IMR-90 (cell line): ENCODE data around the gene CEP55. TPM values are rescaled to one million over a fixed set of nuclear protein-coding genes. Genes with fewer than 3 reads are reported as not detected.

Experiments used
- ATAC-seq: fragments of 200-7000 bp; cut with Tn5 transposase; 2 replicates; pipeline ENCODE4 v1.9.1; 2020; ENCODE audit warnings: low read depth, mild to moderate bottlenecking, moderate library complexity
- BruUV-seq: library from RNA; stranded (reverse); fragments of 400-500 nt; replicated peaks from 2 replicates; lab custom pipeline; 2021; lab: Mats Ljungman, UMichigan
- CTCF ChIA-PET: fragments of 300-600 bp; formaldehyde crosslinking; extraction: SDS; loops from one replicate; lab custom pipeline; 2021; ENCODE audit warnings: antibody characterized with exemption; lab: Yijun Ruan, JAX
- POLR2A ChIA-PET: fragments of 300-600 bp; sonication (Branson Sonifier 250); formaldehyde crosslinking; loops from one replicate; lab custom pipeline; 2022; ENCODE audit warnings: antibody characterized with exemption; ENCODE audit not compliant: unreplicated experiment; lab: Charles Lee
- DNase-seq: peaks from one replicate; pipeline ENCODE4 v3.0.0; 2013
- H2AFZ ChIP-seq: replicated peaks from 2 replicates; pipeline ENCODE3; 2013; ENCODE audit warnings: low read length, mild to moderate bottlenecking; ENCODE audit not compliant: poor library complexity
- H2AK5ac ChIP-seq: 2 replicates; pipeline ENCODE4 v1.6.1; 2013; ENCODE audit warnings: low read depth, low read length, inconsistent platforms
- H2AK9ac ChIP-seq: replicated peaks from 2 replicates; pipeline ENCODE3; 2013; ENCODE audit warnings: mild to moderate bottlenecking, low read depth, low read length, moderate library complexity; ENCODE audit not compliant: poor library complexity
- H2BK120ac ChIP-seq: 2 replicates; pipeline ENCODE4 v1.6.1; 2013; ENCODE audit warnings: low read depth, low read length, inconsistent platforms
- H2BK15ac ChIP-seq: 3 replicates; pipeline ENCODE4 v1.6.1; 2013; ENCODE audit warnings: low read depth, low read length, inconsistent platforms
- H2BK20ac ChIP-seq: 2 replicates; pipeline ENCODE4 v1.6.1; 2013; ENCODE audit warnings: low read depth, mild to moderate bottlenecking, inconsistent platforms, low read length, moderate library complexity
- H2BK5ac ChIP-seq: 2 replicates; pipeline ENCODE4 v1.6.1; 2013; ENCODE audit warnings: mild to moderate bottlenecking, low read depth, low read length, inconsistent platforms; ENCODE audit not compliant: poor library complexity, severe bottlenecking
- H3K14ac ChIP-seq: replicated peaks from 2 replicates; pipeline ENCODE4 v1.6.1; 2013; ENCODE audit warnings: low read depth, low read length, inconsistent platforms
- H3K18ac ChIP-seq: 2 replicates; pipeline ENCODE4 v1.6.1; 2013; ENCODE audit warnings: low read depth, low read length, control low read depth
- H3K23ac ChIP-seq: 2 replicates; pipeline ENCODE4 v1.6.1; 2013; ENCODE audit warnings: low read depth, low read length, inconsistent platforms
- H3K27ac ChIP-seq: 2 replicates; pipeline ENCODE4 v1.5.1; 2013; ENCODE audit warnings: mild to moderate bottlenecking, control low read depth, low read length; ENCODE audit not compliant: insufficient read depth
- H3K27me3 ChIP-seq: 2 replicates; pipeline ENCODE4 v1.6.1; 2013; ENCODE audit warnings: low read length; ENCODE audit not compliant: control insufficient read depth, insufficient read depth
- H3K36me3 ChIP-seq: 2 replicates; pipeline ENCODE4 v1.6.1; 2013; ENCODE audit warnings: low read length, mixed read lengths; ENCODE audit not compliant: control insufficient read depth, insufficient read depth
- H3K4ac ChIP-seq: 2 replicates; pipeline ENCODE4 v1.6.1; 2013; ENCODE audit warnings: low read depth, low read length, inconsistent platforms
- H3K4me1 ChIP-seq: 2 replicates; pipeline ENCODE4 v1.6.1; 2013; ENCODE audit warnings: low read length, mixed read lengths; ENCODE audit not compliant: control insufficient read depth, insufficient read depth
- H3K4me2 ChIP-seq: 2 replicates; pipeline ENCODE4 v1.6.1; 2013; ENCODE audit warnings: low read depth, mild to moderate bottlenecking, control low read depth, low read length, moderate library complexity
- H3K4me3 ChIP-seq: 2 replicates; pipeline ENCODE4 v1.5.1; 2013; ENCODE audit warnings: low read depth, mild to moderate bottlenecking, control low read depth, low read length, moderate library complexity; ENCODE audit not compliant: insufficient read depth
- H3K56ac ChIP-seq: 2 replicates; pipeline ENCODE4 v1.6.1; 2013; ENCODE audit warnings: low read length, inconsistent platforms; ENCODE audit not compliant: insufficient read depth; ENCODE audit errors: extremely low read depth
- H3K79me1 ChIP-seq, 2 experiments: 2 replicates each; pipeline ENCODE4 v1.6.1; 2013; ENCODE audit warnings: low read length in 2 of 2, inconsistent platforms in 1 of 2, low read depth in 1 of 2
- H3K9ac ChIP-seq: 2 replicates; pipeline ENCODE4 v1.6.1; 2013; ENCODE audit warnings: low read depth, low read length, control low read depth
- H3K9me1 ChIP-seq: 2 replicates; pipeline ENCODE4 v1.6.1; 2013; ENCODE audit warnings: low read length, inconsistent platforms; ENCODE audit not compliant: insufficient read depth
- H3K9me3 ChIP-seq: 2 replicates; pipeline ENCODE4 v1.6.1; 2013; ENCODE audit warnings: low read length; ENCODE audit not compliant: control insufficient read depth, insufficient read depth
- H4K20me1 ChIP-seq: 2 replicates; pipeline ENCODE4 v1.6.1; 2013; ENCODE audit warnings: low read length, inconsistent platforms; ENCODE audit not compliant: insufficient read depth
- H4K5ac ChIP-seq: 2 replicates; pipeline ENCODE4 v1.6.1; 2013; ENCODE audit warnings: mild to moderate bottlenecking, low read depth, low read length, control low read depth
- H4K8ac ChIP-seq, 2 experiments: 2 replicates each; pipeline ENCODE4 v1.6.1; 2013; ENCODE audit warnings: low read depth in 2 of 2, low read length in 2 of 2, control low read depth in 1 of 2, inconsistent platforms in 1 of 2
- H4K91ac ChIP-seq: 2 replicates; pipeline ENCODE4 v1.6.1; 2013; ENCODE audit warnings: low read depth, low read length, inconsistent platforms; ENCODE audit not compliant: insufficient read depth
- CHD1 ChIP-seq: IDR thresholded peaks from 2 replicates; pipeline ENCODE4 v1.6.1; 2012; ENCODE audit warnings: low read depth, low read length, improper control_type of control experiment
- RFX5 ChIP-seq: IDR thresholded peaks from 2 replicates; pipeline ENCODE4 v1.8.0; 2012; ENCODE audit warnings: low read depth, mild to moderate bottlenecking, low read length, moderate library complexity
- USF2 ChIP-seq: fragments of 150-350 bp; IDR thresholded peaks from 2 replicates; pipeline ENCODE4 v1.6.1; 2017; ENCODE audit warnings: mild to moderate bottlenecking, antibody characterized with exemption, low read length, low read depth
- WGBS, 2 experiments: methylation state at CpG; one replicate each; pipeline versions ENCODE4 v1.1.5 to v1.1.7; 2013; ENCODE audit warnings: missing lambda C conversion rate in 2 of 2; ENCODE audit not compliant: insufficient read length in 1 of 2; ENCODE audit errors: extremely low coverage in 2 of 2; 5-methylcytosine and 5-hydroxymethylcytosine counted together
- dilution Hi-C: fragments of 300-500 bp; cut with HindIII; formaldehyde crosslinking; loops from one replicate; pipeline ENCODE4 v1.14.3; 2018; ENCODE audit warnings: low sequenced_read_pairs; ENCODE audit not compliant: unreplicated experiment
- in situ Hi-C: fragments of 300-500 bp; cut with MboI; formaldehyde crosslinking; loops from 3 replicates; pipeline ENCODE4 v1.14.3; 2019; ENCODE audit warnings: low sequenced_read_pairs, inconsistent platforms, mixed read lengths
- intact Hi-C: fragments of 100-400 bp; cut with micrococcal nuclease; formaldehyde crosslinking; loops from 2 replicates; pipeline ENCODE4 v1.10.0; 2022
- polyA plus RNA-seq, 3 experiments: library from polyadenylated mRNA; depleted of rRNA; stranded (reverse); fragments of >200 nt; gene quantifications; 2 replicates each; pipeline ENCODE4 v1.2.3, GENCODE V29; 2012; ENCODE audit warnings: low replicate concordance in 1 of 3
- total RNA-seq: library from RNA; depleted of rRNA; stranded (reverse); fragments of >200 nt; gene quantifications from 2 replicates; pipeline ENCODE4 v1.2.3, GENCODE V29; 2012

The CEP55 gene
- total and polyA plus RNA-seq, 2 of the 4 experiments (the other 2 are of a cell fraction), result 15.7 to 23.5 TPM

GRCh38 chr10:93454736-93455135, 41.7 kb upstream of the CEP55 start:
- DNase-seq (no peak), ATAC-seq (no peak)
- Histone ChIP-seq H3K27me3 (no peaks in the 10 kb centered on the region), H3K23ac (no peak overlapping the region), H3K18ac (no peak overlapping the region), H3K14ac (no peak overlapping the region), H4K8ac (peak overlapping the region in 1 of 2 experiments; percentile 43; a peak in 1 of 4 replicates), H3K9me3 (no peaks in the 10 kb centered on the region), H2BK5ac (peak overlapping the region; percentile 28), H2AFZ (no peak overlapping the region), H3K27ac (peak overlapping the region; percentile 31; the same call in 1 of the 2 replicates), H2BK15ac (no peak overlapping the region), H3K9ac (no peak overlapping the region), H3K9me1 (peaks cover 19% of the 10 kb centered on the region), H3K36me3 (peaks cover 37% of the 10 kb centered on the region), H2AK5ac (no peak overlapping the region), H3K4me3 (no peak overlapping the region), H2BK120ac (no peak overlapping the region), H4K5ac (peak overlapping the region; percentile 15; the same call in 1 of the 2 replicates), H2BK20ac (no peak overlapping the region), H4K91ac (no peak overlapping the region), H3K4me2 (no peak overlapping the region), H3K4ac (0 out of 2 replicates have a peak overlapping the region, but pooled peaks have one; percentile 5), H3K79me1 (peaks cover 33 to 71% of the 10 kb centered on the region in 2 experiments), H3K4me1 (peaks cover 14% of the 10 kb centered on the region), H2AK9ac (no peak overlapping the region), H4K20me1 (no peaks in the 10 kb centered on the region), H3K56ac (no peak overlapping the region)
- TF ChIP-seq RFX5 (no peak), CHD1 (no peak), USF2 (no peak)
- POLR2A ChIA-PET, result no interaction called here
- WGBS, 2 experiments, result no CpG with 5 or more reads among the region's 7 CpGs
- intact Hi-C loops (no loop called here), in situ Hi-C loops (no loop called here), dilution Hi-C loops (no loop called here)
- BruUV-seq, result no TSS peak
- CTCF ChIA-PET, result no interaction called here
